Activated CD4-positive, alpha-beta T cell treated with anti-CD3 and anti-CD28 coated beads for 24 hours (primary cell): Measurements from ENCODE around the gene STK32C.

ENCODE experiments used
- DNase-seq, 2 donors: peaks; one replicate each; pipeline ENCODE4 v3.0.0-alpha.2; 2020; ENCODE audit warnings: low read depth in 2 of 2

Gene STK32C

GRCh38 chr10:132282667-132283603 is 24.8 kb downstream of the STK32C start:
- no peak for DNase-seq

GRCh38 chr10:132281915-132282666 is 25.7 kb downstream of the STK32C start:
- DNase-seq, result no peak

GRCh38 chr10:132280646-132281074 is 27.1 kb downstream of the STK32C start:
- DNase-seq, result no peak

- DNase-seq, result no peak
Observed at GRCh38 chr10:132279873-132280645, 27.7 kb downstream of the STK32C start.

GRCh38 chr10:132277311-132277741 is 30.4 kb downstream of the STK32C start:
- DNase-seq, result no peak

- no peak for DNase-seq
Observed at GRCh38 chr10:132276706-132277105, 31.0 kb downstream of the STK32C start.

- DNase-seq, result no peak
Observed at GRCh38 chr10:132276179-132276675, 31.5 kb downstream of the STK32C start.

GRCh38 chr10:132275426-132276178 is 32.1 kb downstream of the STK32C start:
- DNase-seq, result no peak

- no peak for DNase-seq
Observed at GRCh38 chr10:132274986-132275385, 32.8 kb downstream of the STK32C start.

GRCh38 chr10:132274581-132274980 is 33.2 kb downstream of the STK32C start:
- no peak for DNase-seq

- no peak for DNase-seq
Observed at GRCh38 chr10:132273966-132274365, 33.8 kb downstream of the STK32C start.

- no peak for DNase-seq
Observed at GRCh38 chr10:132273304-132273944, 34.3 kb downstream of the STK32C start.

GRCh38 chr10:132272231-132272971 is 35.3 kb downstream of the STK32C start:
- DNase-seq, result no peak

- DNase-seq, result no peak
Observed at GRCh38 chr10:132271458-132272230, 36.1 kb downstream of the STK32C start.

GRCh38 chr10:132270721-132271457 is 36.9 kb downstream of the STK32C start:
- DNase-seq, result no peak

- DNase-seq, result no peak
Observed at GRCh38 chr10:132270256-132270655, 37.5 kb downstream of the STK32C start.

GRCh38 chr10:132269266-132270230 is 38.2 kb downstream of the STK32C start:
- no peak for DNase-seq
